Measurements from ENCODE around the gene EPS8L1. TPM values are rescaled to one million over a fixed set of nuclear protein-coding genes. Genes with fewer than 3 reads are reported as not detected.
A peak's percentile ranks its signal among the peaks of the same experiment; 100 is the strongest.

EPS8L1 gene
- total RNA-seq, 4 donors from 2014 or later = 1.0 to 8.7 (median 1.2) TPM

DNA sequence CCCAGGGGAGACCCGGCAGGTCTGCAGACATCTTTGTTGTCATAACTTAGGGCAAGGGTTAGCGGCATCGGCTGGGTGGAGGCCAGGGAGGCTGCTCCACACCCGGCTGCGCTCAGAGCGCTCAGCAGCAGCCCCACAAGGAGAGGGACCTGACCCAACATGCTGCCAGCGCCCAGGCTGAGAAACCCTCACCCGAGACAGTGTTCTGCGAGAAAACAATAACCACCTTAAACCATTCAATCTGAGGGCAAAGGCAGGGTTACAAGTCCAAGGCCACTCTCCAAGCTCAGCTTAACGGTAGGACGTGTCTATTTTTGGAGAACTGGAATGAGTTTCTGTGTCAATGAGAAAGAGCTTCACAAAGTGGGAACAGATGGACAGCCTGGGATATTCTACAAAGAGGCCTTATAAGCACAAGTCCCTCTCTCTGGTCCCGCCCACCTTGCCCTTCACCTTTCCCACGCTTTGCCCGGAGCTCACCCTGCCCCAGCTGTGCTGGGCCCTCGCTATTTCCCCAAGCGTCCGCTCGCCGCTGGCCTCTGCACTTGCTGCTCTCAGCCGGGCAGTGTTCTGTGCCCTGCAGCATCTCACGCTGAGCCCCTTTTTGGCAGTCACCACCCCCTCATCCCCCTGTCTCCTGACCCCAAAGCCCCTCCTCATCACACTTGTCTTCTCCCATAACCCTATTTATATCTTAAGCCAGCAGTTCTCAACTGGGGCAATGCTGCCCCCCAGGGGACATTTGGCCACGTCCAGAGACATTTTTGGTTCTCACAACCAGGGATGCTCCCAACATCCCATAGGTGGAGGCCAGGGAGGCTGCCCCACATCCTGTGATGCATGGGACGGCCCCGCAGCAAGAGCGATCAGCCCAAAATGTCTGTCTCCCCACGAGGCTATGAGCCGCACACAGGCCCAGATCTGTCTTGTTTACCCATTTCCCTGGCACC, 24.2 kb downstream of the EPS8L1 start:
- intact Hi-C loops (cut with DNase I) = no loop called here
- TF ChIP-seq POLR2AphosphoS5 (IDR thresholded peaks at IDR 0.05) (no peak), EP300 (IDR thresholded peaks at IDR 0.05) (no peak), POLR2A (IDR thresholded peaks at IDR 0.05; ENCODE audit: low read depth) (no peak)
- TF ChIP-seq, protein P1, sequence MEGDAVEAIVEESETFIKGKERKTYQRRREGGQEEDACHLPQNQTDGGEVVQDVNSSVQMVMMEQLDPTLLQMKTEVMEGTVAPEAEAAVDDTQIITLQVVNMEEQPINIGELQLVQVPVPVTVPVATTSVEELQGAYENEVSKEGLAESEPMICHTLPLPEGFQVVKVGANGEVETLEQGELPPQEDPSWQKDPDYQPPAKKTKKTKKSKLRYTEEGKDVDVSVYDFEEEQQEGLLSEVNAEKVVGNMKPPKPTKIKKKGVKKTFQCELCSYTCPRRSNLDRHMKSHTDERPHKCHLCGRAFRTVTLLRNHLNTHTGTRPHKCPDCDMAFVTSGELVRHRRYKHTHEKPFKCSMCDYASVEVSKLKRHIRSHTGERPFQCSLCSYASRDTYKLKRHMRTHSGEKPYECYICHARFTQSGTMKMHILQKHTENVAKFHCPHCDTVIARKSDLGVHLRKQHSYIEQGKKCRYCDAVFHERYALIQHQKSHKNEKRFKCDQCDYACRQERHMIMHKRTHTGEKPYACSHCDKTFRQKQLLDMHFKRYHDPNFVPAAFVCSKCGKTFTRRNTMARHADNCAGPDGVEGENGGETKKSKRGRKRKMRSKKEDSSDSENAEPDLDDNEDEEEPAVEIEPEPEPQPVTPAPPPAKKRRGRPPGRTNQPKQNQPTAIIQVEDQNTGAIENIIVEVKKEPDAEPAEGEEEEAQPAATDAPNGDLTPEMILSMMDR (IDR thresholded peaks at IDR 0.05) = peak in 1 of 3 experiments; percentile 4
- peak overlapping the region in 3 of 4 donors; percentile 30 to 38 (median 34) for H3K27ac ChIP-seq (replicated peaks in 1 of 4)
- DNase-seq (ENCODE audit: extremely low spot score) = no peak
- WGBS = 74% methylated on average over 24 of the region's 27 CpGs
- H3K4me3 ChIP-seq = no peak overlapping the region
- H3K36me3 ChIP-seq = peaks cover 49 to 83% (median 77%) of the 10 kb centered on the region in 4 donors
- H3K9me3 ChIP-seq = peaks cover 0 to 6% (median 2%) of the 10 kb centered on the region in 4 donors
- H3K27me3 ChIP-seq = no peaks in the 10 kb centered on the region
- H3K4me1 ChIP-seq = peaks cover 9 to 31% (median 23%) of the 10 kb centered on the region in 4 donors

DNA sequence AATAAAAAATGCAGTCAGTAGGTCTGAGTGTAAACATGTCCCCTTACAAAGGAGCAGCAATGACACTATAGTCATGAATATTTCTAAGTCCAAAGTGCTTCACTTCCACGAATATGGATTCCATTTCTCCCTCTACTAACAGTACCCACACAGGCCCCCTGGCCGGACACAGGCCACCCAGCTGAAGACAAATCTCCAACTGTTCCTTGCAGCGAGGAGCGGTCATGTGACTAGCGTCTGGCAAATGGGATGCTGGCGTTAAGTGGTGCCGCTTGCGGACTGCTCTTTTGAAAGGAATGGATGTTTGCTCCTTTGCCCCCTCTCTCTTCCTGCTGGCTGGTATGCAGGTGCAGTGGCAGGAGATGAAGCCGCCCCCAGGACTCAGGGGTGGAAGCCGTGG, 25.6 kb downstream of the EPS8L1 start:
- 86% methylated on average over 10 of the region's 10 CpGs for WGBS
- Histone ChIP-seq H3K4me3 (no peak overlapping the region), H3K27me3 (no peaks in the 10 kb centered on the region), H3K4me1 (peaks cover 9 to 31% (median 23%) of the 10 kb centered on the region in 4 donors), H3K27ac (replicated peaks in 1 of 4) (no peak overlapping the region), H3K9me3 (peaks cover 0 to 6% (median 2%) of the 10 kb centered on the region in 4 donors), H3K36me3 (peaks cover 38 to 83% (median 69%) of the 10 kb centered on the region in 4 donors)
- intact Hi-C loops (cut with DNase I) = no loop called here
- no peak for DNase-seq (ENCODE audit: extremely low spot score)
- TF ChIP-seq, protein P1 (IDR thresholded peaks at IDR 0.05) = no peak
- TF ChIP-seq POLR2A (IDR thresholded peaks at IDR 0.05; ENCODE audit: low read depth) (no peak), POLR2AphosphoS5 (IDR thresholded peaks at IDR 0.05) (no peak), EP300 (IDR thresholded peaks at IDR 0.05) (no peak)

DNA sequence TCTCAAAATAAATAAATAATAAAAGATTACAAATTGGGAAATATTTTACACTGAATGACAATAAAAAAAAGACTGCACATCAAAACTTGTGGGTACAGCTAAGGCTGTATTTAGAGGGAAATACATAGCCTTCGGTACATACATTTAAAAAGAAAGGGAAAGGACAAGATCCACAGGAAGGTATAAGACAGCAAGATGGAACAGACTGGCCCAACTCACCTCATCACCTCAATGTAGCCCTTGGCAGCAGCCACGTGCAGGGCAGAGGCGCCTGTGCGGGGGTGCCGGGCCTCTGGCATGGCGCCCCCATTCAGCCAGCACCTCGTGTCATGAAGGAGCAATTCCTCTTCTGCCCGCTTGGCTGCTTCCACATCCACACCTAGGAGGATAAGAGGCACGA, 27.5 kb downstream of the EPS8L1 start:
- Histone ChIP-seq H3K36me3 (peaks cover 42 to 81% (median 71%) of the 10 kb centered on the region in 4 donors), H3K4me3 (no peak overlapping the region), H3K27me3 (no peaks in the 10 kb centered on the region), H3K4me1 (peaks cover 9 to 29% (median 22%) of the 10 kb centered on the region in 4 donors), H3K27ac (replicated peaks in 1 of 4) (no peak overlapping the region), H3K9me3 (peaks cover 0 to 6% (median 2%) of the 10 kb centered on the region in 4 donors)
- WGBS = 93% methylated on average over 5 of the region's 9 CpGs
- intact Hi-C loops (cut with DNase I) = no loop called here
- TF ChIP-seq POLR2AphosphoS5 (IDR thresholded peaks at IDR 0.05) = no peak
- TF ChIP-seq, protein P1 (IDR thresholded peaks at IDR 0.05) = no peak
- TF ChIP-seq EP300 (IDR thresholded peaks at IDR 0.05) = no peak
- no peak for TF ChIP-seq POLR2A (IDR thresholded peaks at IDR 0.05; ENCODE audit: low read depth)
- DNase-seq (ENCODE audit: extremely low spot score) = no peak

DNA sequence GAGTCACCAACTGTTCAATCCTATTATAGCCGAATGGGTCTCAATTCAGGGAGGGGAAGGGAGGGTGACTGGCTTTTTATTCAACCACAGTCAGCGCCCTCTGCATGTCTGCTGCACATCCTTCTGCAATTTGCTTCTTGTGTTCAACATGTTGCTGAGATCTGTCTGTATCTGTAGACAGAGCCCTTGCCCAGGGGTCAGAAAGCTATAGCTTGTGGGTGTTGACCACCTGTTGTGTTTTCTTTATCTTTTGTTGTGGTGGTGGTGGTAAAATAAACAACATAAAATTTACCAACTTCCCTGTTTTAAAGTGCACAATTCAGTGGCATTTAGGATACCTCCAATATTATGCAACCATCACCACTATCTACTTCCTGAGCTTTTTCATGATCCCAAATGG, 29.6 kb downstream of the EPS8L1 start:
- Histone ChIP-seq H3K4me1 (peaks cover 5 to 23% (median 8%) of the 10 kb centered on the region in 4 donors), H3K27me3 (no peaks in the 10 kb centered on the region), H3K36me3 (peaks cover 42 to 80% (median 70%) of the 10 kb centered on the region in 4 donors), H3K27ac (replicated peaks in 1 of 4) (no peak overlapping the region), H3K9me3 (peaks cover 0 to 6% (median 2%) of the 10 kb centered on the region in 4 donors), H3K4me3 (no peak overlapping the region)
- intact Hi-C loops (cut with DNase I) = no loop called here
- no peak for TF ChIP-seq POLR2AphosphoS5 (IDR thresholded peaks at IDR 0.05)
- TF ChIP-seq POLR2A (IDR thresholded peaks at IDR 0.05; ENCODE audit: low read depth) = no peak
- TF ChIP-seq EP300 (IDR thresholded peaks at IDR 0.05) = no peak
- TF ChIP-seq, protein P1 (IDR thresholded peaks at IDR 0.05) = no peak
- WGBS = no CpG with 5 or more reads among the region's 2 CpGs
- no peak for DNase-seq (ENCODE audit: extremely low spot score)
